Activated T-helper 1 cell treated with anti-CD3 and anti-CD28 coated beads, Interleukin-12 subunit alpha, Interleukin-12 subunit beta, Interleukin-2, Interleukin-4 antibody, amounts not matched to agents 30 ng/mL and 10 ng/mL and 1 ng/mL, durations not matched to agents 14 hours and 24 hours and 36 hours (primary cell): ENCODE measurements around the gene FAXDC2. TPM values are rescaled to one million over a fixed set of nuclear protein-coding genes. Genes with fewer than 3 reads are reported as not detected.

Experiments
- DNase-seq: peaks from one replicate; pipeline ENCODE4 v3.0.0; 2021; ENCODE audit warnings: low spot score
- H3K27ac Mint-ChIP-seq: one replicate; pipeline ENCODE4 v1.8.0; 2021; ENCODE audit warnings: mild to moderate bottlenecking, mixed read lengths
- H3K27me3 Mint-ChIP-seq: one replicate; pipeline ENCODE4 v1.8.0; 2022; ENCODE audit warnings: mild to moderate bottlenecking, moderate library complexity, mixed read lengths; ENCODE audit not compliant: insufficient read depth
- H3K36me3 Mint-ChIP-seq: one replicate; pipeline ENCODE4 v1.8.0; 2021; ENCODE audit warnings: low read depth, mixed read lengths
- H3K4me1 Mint-ChIP-seq: one replicate; pipeline ENCODE4 v1.8.0; 2021; ENCODE audit warnings: low read depth, mixed read lengths
- H3K4me3 Mint-ChIP-seq: one replicate; pipeline ENCODE4 v1.8.0; 2021; ENCODE audit warnings: mild to moderate bottlenecking, moderate library complexity, mixed read lengths
- H3K9me3 Mint-ChIP-seq: one replicate; pipeline ENCODE4 v1.8.0; 2021; ENCODE audit warnings: mixed read lengths
- intact Hi-C: fragments of 100-400 bp; cut with micrococcal nuclease; formaldehyde crosslinking; loops from one replicate; pipeline ENCODE4 v1.15.1; 2024
- total RNA-seq: library from RNA; stranded (reverse); gene quantifications from 2 replicates; pipeline ENCODE4 v1.2.3, GENCODE V29; 2022

The FAXDC2 gene, protein sequence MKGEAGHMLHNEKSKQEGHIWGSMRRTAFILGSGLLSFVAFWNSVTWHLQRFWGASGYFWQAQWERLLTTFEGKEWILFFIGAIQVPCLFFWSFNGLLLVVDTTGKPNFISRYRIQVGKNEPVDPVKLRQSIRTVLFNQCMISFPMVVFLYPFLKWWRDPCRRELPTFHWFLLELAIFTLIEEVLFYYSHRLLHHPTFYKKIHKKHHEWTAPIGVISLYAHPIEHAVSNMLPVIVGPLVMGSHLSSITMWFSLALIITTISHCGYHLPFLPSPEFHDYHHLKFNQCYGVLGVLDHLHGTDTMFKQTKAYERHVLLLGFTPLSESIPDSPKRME
- total RNA-seq, result not detected in 2 replicates

GRCh38 chr5:154850255-154851062 lies at the start of gene FAXDC2:
Gene FAXDC2, minus strand, starts transcription at chr5:154850603. Its CDS starts 12,425 bp downstream, at chr5:154838178.
- DNase-seq, result no peak
- H3K4me1 Mint-ChIP-seq, result peaks cover 9% of the 10 kb centered on the region
- intact Hi-C loops, result no loop called here
- H3K9me3 Mint-ChIP-seq, result no peaks in the 10 kb centered on the region
- H3K27me3 Mint-ChIP-seq, result no peaks in the 10 kb centered on the region
- H3K4me3 Mint-ChIP-seq, result no peak within 1 kb of the TSS
- H3K36me3 Mint-ChIP-seq, result no peaks in the 10 kb centered on the region
- H3K27ac Mint-ChIP-seq, result peak within 1 kb of the TSS; percentile 43

DNA sequence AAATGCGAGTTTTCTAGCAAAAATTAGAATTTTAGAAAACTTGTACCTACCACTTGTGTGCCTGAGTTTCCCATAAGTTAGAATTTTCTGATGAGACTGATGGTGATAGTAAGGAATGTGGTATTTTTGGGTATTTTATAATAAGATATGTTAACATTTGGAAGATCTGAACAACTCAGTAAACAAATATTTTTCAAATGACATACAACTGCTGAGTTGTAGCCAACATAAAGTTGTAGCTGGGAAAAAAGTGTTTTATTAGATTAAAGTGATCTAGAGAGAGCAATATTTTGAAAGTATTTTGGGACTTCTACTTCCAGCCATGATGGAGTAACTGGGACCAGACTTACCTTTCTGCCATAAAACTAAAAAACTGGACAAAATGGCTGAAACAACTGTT lies 49.7 kb upstream of the FAXDC2 start:
- Mint-ChIP-seq H3K4me3 (no peak overlapping the region), H3K36me3 (peaks cover 51% of the 10 kb centered on the region), H3K27me3 (no peaks in the 10 kb centered on the region), H3K4me1 (no peaks in the 10 kb centered on the region), H3K27ac (no peak overlapping the region), H3K9me3 (no peaks in the 10 kb centered on the region)
- intact Hi-C loops, result no loop called here
- no peak for DNase-seq

- no peaks in the 10 kb centered on the region for H3K9me3 Mint-ChIP-seq
- H3K27me3 Mint-ChIP-seq, result no peaks in the 10 kb centered on the region
- intact Hi-C loops, result no loop called here
- peaks cover 49% of the 10 kb centered on the region for H3K36me3 Mint-ChIP-seq
- DNase-seq, result no peak
- no peak overlapping the region for H3K27ac Mint-ChIP-seq
- H3K4me3 Mint-ChIP-seq, result no peak overlapping the region
- H3K4me1 Mint-ChIP-seq, result no peaks in the 10 kb centered on the region
These were observed 48.9 kb upstream of the FAXDC2 start for GRCh38 chr5:154899151-154899816.

GRCh38 chr5:154898210-154898609 lies 47.8 kb upstream of the FAXDC2 start:
- no peak for DNase-seq
- Mint-ChIP-seq H3K27me3 (no peaks in the 10 kb centered on the region), H3K9me3 (no peaks in the 10 kb centered on the region), H3K4me3 (no peak overlapping the region), H3K36me3 (peaks cover 49% of the 10 kb centered on the region), H3K4me1 (no peaks in the 10 kb centered on the region), H3K27ac (no peak overlapping the region)
- intact Hi-C loops, result no loop called here

DNA sequence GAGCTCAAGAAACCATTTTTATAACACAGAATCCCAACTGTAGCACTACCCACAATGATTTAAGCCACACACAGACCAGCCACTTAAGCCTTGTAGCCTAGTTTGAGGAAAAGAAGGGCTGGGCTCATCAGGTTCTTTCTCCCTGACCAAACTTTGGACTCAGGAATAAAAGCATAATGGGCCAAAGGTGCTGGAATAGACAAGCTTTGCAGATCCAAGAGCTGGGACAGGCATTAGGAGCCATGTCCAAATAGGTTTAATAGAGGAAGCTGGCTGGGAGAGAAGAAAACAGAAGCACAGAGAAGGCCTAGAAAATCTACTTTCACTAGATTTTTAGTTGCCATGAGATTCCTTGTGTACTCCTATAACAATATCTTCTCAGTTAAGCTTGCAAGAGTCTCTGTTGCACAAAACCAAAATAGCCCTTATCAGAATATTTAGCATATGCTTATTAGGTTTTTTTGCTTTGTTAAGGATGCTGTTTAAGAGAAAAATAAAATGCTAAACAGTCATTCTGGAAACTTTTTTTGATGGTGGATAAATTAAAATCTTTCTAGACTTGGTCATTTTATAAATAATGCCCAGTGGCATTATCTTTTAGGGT lies 46.3 kb upstream of the FAXDC2 start:
- no peak overlapping the region for H3K27ac Mint-ChIP-seq

DNA sequence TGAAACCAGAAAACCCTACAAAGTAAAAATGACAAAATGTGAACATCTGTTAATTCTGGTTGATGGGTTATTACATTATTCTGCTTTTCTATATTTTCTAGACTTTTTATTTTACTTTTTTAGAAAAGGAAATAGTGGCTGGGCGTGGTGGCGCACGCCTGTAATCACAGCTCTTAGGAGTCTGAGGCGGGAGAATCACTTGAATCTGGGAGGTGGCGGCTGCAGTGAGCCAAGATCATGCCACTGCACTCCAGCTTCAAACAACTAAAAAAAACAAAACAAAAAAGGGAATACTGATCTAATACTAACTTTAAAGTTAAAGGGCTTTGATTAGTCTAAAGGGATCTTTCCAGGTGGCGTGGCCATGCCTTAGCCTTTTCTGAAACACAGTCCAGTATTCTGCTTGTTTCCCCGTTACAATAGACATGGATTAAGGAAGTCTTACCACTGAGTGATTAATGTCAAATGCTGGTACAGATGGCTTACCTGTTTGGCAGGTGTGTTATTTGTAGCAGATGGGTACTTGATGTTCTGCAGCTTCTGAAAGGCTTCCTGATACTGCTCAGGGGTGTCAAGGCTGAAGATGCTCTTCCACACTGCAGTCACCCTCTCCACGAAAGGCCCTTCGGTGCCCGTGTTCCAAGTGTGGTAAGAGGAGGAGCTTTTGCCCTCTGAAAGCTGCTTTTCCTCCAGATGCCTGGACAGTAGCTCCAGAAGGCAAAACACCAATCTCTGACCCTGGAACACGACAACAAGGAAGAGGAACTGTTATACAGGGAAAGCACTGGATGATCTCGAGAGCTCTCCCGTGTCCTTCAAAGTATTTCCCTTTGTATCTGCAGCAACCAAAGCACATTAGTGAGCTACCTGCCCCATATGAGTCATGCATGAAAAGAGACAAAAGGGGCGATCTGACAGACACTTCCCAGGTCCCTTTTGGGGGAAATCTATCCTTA lies 45.5 kb upstream of the FAXDC2 start:
- peaks cover 49% of the 10 kb centered on the region for H3K36me3 Mint-ChIP-seq

More for the DNA sequence above, 46.3 kb upstream of the FAXDC2 start:
- no peaks in the 10 kb centered on the region for H3K9me3 Mint-ChIP-seq
- H3K4me3 Mint-ChIP-seq, result no peak overlapping the region
- no peaks in the 10 kb centered on the region for H3K4me1 Mint-ChIP-seq
- DNase-seq, result no peak
- H3K36me3 Mint-ChIP-seq, result peaks cover 44% of the 10 kb centered on the region
- intact Hi-C loops, result no loop called here
- H3K27me3 Mint-ChIP-seq, result no peaks in the 10 kb centered on the region

GRCh38 chr5:154893381-154893780 lies 43.0 kb upstream of the FAXDC2 start:
- intact Hi-C loops, result no loop called here
- Mint-ChIP-seq H3K9me3 (no peaks in the 10 kb centered on the region), H3K27ac (no peak overlapping the region), H3K36me3 (peaks cover 54% of the 10 kb centered on the region), H3K4me3 (no peak overlapping the region), H3K27me3 (no peaks in the 10 kb centered on the region), H3K4me1 (no peaks in the 10 kb centered on the region)
- DNase-seq, result no peak

More for the DNA sequence above, 45.5 kb upstream of the FAXDC2 start:
- intact Hi-C loops, result no loop called here
- no peak overlapping the region for H3K4me3 Mint-ChIP-seq
- H3K4me1 Mint-ChIP-seq, result no peaks in the 10 kb centered on the region
- H3K9me3 Mint-ChIP-seq, result no peaks in the 10 kb centered on the region
- no peak for DNase-seq
- H3K27me3 Mint-ChIP-seq, result no peaks in the 10 kb centered on the region
- H3K27ac Mint-ChIP-seq, result no peak overlapping the region

DNA sequence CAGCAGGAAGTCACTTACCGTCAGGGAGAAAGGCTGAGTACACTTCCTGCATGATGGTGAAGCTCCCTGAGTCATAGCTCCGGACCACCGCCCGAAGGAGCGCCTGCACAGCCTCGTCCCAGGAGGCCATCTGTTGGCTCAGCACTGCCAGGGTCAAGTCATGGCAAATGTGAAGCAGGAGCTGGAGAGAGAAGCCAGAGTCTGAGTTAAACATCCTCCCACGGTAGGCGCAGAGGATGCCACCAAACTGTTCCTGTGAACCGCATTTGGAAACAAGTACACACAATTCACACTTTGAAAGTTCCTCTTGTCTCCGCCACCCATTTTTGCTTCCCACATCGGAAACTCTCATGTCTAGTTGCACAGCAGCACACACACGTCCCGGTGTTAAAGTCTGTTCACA lies 42.0 kb upstream of the FAXDC2 start:
- Mint-ChIP-seq H3K27me3 (no peaks in the 10 kb centered on the region), H3K36me3 (peaks cover 57% of the 10 kb centered on the region), H3K27ac (no peak overlapping the region), H3K4me3 (no peak overlapping the region), H3K9me3 (no peaks in the 10 kb centered on the region), H3K4me1 (no peaks in the 10 kb centered on the region)
- no peak for DNase-seq
- intact Hi-C loops, result no loop called here

- Mint-ChIP-seq H3K4me1 (no peaks in the 10 kb centered on the region), H3K27ac (no peak overlapping the region), H3K4me3 (no peak overlapping the region), H3K27me3 (no peaks in the 10 kb centered on the region), H3K36me3 (peaks cover 73% of the 10 kb centered on the region), H3K9me3 (peaks cover 27% of the 10 kb centered on the region)
- intact Hi-C loops, result no loop called here
- DNase-seq, result no peak
These were observed 35.0 kb upstream of the FAXDC2 start for GRCh38 chr5:154885439-154885838.

GRCh38 chr5:154884424-154884823 lies 34.0 kb upstream of the FAXDC2 start:
- H3K9me3 Mint-ChIP-seq, result peaks cover 34% of the 10 kb centered on the region
- no peak overlapping the region for H3K4me3 Mint-ChIP-seq
- intact Hi-C loops, result no loop called here
- H3K4me1 Mint-ChIP-seq, result no peaks in the 10 kb centered on the region
- H3K36me3 Mint-ChIP-seq, result peaks cover 73% of the 10 kb centered on the region
- H3K27me3 Mint-ChIP-seq, result no peaks in the 10 kb centered on the region
- H3K27ac Mint-ChIP-seq, result no peak overlapping the region
- DNase-seq, result no peak

DNA sequence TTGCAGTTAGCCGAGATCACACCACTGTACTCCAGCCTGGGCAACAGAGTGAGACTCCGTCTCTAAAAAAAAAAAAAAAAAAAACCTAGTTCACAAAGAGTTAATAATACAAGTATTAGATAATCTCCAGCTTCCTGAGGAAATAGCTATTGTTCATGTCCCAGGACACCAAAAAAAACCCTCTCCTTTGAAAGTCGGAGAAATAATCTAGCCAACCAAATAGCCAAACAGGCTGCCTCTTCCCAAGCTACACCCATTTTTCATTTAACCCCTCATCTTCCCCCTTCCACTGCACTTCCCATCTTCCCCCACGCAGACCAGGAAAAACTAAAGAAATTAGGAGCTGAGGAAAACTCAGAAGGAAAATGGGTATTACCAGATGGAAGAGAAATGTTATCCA lies 31.6 kb upstream of the FAXDC2 start:
- H3K9me3 Mint-ChIP-seq, result peaks cover 46% of the 10 kb centered on the region
- H3K36me3 Mint-ChIP-seq, result peaks cover 67% of the 10 kb centered on the region
- intact Hi-C loops, result no loop called here
- H3K27ac Mint-ChIP-seq, result no peak overlapping the region
- DNase-seq, result no peak
- H3K4me1 Mint-ChIP-seq, result no peaks in the 10 kb centered on the region
- no peaks in the 10 kb centered on the region for H3K27me3 Mint-ChIP-seq
- no peak overlapping the region for H3K4me3 Mint-ChIP-seq
